AG04450 (cell line): ENCODE results near the gene LRP8. TPM values are rescaled to one million over a fixed set of nuclear protein-coding genes. Genes with fewer than 3 reads are reported as not detected.
A peak's percentile ranks its signal among the peaks of the same experiment; 100 is the strongest.

ENCODE experiments used
- CTCF ChIA-PET: fragments of 300-600, 350-600 bp; formaldehyde crosslinking; extraction: SDS; loops from one replicate; lab custom pipeline; 2022; ENCODE audit warnings: antibody characterized with exemption, inconsistent platforms; lab: Charles Lee
- POLR2A ChIA-PET: fragments of 350-600 bp; formaldehyde crosslinking; extraction: SDS; loops from one replicate; lab custom pipeline; 2021; ENCODE audit warnings: antibody characterized with exemption, inconsistent platforms; lab: Yijun Ruan, JAX
- DNase-seq: peaks from one replicate; pipeline ENCODE4 v3.0.0-alpha.2; 2011; ENCODE audit warnings: low read depth, low spot score
- H3K27ac ChIP-seq: one replicate; pipeline ENCODE4 v1.5.1; 2012; ENCODE audit warnings: low read depth, low read length, control low read depth
- H3K27me3 ChIP-seq: one replicate; pipeline ENCODE4 v1.6.0; 2012; ENCODE audit warnings: low read length; ENCODE audit not compliant: control insufficient read depth, insufficient read depth
- H3K4me3 ChIP-seq: 2 replicates; pipeline ENCODE4 v1.5.1; 2011; ENCODE audit warnings: mild to moderate bottlenecking, low read depth, low read length, control low read depth
- H3K9me3 ChIP-seq: 2 replicates; pipeline ENCODE4 v1.5.1; 2012; ENCODE audit warnings: low read length; ENCODE audit not compliant: control insufficient read depth, insufficient read depth
- polyA plus RNA-seq: library from polyadenylated mRNA; depleted of rRNA; stranded (reverse); fragments of >200 nt; gene quantifications from 2 replicates; pipeline ENCODE4 v1.2.3, GENCODE V29; 2011
- TF ChIP-seq, protein P1 (sequence below): IDR thresholded peaks from 2 replicates; pipeline ENCODE4 v1.5.1; 2011; ENCODE audit warnings: low read depth, low read length, control low read depth, inconsistent platforms

The LRP8 gene
- polyA plus RNA-seq, 1 experiment = 5.0 TPM

DNA sequence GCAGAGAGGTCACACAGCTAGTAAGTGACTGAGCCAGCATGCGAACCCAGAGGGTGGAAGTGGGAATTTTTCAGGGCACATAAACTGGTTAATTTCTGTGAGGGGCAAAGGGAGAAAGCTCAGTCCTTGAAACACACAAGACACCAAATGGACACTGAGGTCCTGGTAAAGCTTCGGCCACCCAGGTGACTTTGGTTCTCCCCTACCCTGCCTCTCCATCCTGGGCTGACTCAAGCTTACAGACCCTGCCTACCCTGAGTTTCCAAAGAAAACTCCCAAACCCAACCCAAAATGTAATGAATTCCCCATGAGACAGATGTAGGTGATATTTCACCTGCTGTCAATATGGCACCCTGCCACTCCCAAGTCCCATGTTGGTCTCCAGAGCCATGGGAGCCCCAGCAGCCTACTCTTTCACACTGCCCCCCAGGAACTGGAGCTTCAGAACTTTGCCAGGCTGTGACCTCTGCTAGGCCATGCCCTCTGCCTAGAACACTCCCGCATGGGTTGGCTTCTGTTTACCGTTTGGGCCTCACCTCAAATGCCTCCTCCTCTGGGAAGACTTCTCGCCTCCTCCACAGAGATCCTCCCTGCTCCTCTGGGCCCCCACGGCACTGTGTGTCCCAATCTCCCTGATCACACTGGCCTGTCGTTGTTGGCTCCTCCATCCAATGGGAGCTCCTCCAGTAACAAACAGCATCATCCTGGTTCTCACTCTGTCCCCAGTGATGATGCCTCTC is 3.7 kb upstream of the LRP8 start:
- Histone ChIP-seq H3K27me3 (peaks cover 11% of the 10 kb centered on the region), H3K4me3 (no peak overlapping the region), H3K27ac (no peak overlapping the region), H3K9me3 (no peaks in the 10 kb centered on the region; the same call in 1 of the 2 replicates)
- TF ChIP-seq, protein P1, sequence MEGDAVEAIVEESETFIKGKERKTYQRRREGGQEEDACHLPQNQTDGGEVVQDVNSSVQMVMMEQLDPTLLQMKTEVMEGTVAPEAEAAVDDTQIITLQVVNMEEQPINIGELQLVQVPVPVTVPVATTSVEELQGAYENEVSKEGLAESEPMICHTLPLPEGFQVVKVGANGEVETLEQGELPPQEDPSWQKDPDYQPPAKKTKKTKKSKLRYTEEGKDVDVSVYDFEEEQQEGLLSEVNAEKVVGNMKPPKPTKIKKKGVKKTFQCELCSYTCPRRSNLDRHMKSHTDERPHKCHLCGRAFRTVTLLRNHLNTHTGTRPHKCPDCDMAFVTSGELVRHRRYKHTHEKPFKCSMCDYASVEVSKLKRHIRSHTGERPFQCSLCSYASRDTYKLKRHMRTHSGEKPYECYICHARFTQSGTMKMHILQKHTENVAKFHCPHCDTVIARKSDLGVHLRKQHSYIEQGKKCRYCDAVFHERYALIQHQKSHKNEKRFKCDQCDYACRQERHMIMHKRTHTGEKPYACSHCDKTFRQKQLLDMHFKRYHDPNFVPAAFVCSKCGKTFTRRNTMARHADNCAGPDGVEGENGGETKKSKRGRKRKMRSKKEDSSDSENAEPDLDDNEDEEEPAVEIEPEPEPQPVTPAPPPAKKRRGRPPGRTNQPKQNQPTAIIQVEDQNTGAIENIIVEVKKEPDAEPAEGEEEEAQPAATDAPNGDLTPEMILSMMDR = no peak
- no peak for DNase-seq
- CTCF ChIA-PET = no interaction called here
- POLR2A ChIA-PET = interaction anchor here (0.6 kb wide), 1 partner anchor 40 kb away, joined by 9 read pairs; no protein-coding TSS in a partner anchor

DNA sequence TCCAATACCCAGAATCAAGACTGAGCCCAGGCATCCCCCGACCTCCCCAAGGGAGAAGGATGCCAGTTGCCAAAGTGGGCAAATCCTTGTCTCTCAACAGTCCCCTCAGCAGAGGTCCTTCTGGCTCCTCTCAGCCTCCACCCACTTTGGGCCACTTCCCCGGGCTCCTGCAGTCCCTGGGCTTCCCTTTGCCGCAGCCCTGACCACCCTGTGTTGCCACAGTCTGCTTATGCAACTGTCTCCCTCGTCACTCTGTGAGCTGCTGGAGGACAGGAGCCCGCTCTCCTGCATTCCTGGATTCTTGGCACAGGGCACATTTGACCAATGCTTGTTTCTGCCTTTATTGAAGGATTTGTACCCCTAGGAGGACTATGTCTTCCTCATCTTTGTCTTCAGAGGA is 2.9 kb upstream of the LRP8 start:
- Histone ChIP-seq H3K9me3 (no peaks in the 10 kb centered on the region; the same call in 1 of the 2 replicates), H3K27me3 (peaks cover 11% of the 10 kb centered on the region), H3K4me3 (no peak overlapping the region), H3K27ac (no peak overlapping the region)
- POLR2A ChIA-PET = no interaction called here
- TF ChIP-seq, protein P1 = no peak
- CTCF ChIA-PET = no interaction called here
- no peak for DNase-seq

DNA sequence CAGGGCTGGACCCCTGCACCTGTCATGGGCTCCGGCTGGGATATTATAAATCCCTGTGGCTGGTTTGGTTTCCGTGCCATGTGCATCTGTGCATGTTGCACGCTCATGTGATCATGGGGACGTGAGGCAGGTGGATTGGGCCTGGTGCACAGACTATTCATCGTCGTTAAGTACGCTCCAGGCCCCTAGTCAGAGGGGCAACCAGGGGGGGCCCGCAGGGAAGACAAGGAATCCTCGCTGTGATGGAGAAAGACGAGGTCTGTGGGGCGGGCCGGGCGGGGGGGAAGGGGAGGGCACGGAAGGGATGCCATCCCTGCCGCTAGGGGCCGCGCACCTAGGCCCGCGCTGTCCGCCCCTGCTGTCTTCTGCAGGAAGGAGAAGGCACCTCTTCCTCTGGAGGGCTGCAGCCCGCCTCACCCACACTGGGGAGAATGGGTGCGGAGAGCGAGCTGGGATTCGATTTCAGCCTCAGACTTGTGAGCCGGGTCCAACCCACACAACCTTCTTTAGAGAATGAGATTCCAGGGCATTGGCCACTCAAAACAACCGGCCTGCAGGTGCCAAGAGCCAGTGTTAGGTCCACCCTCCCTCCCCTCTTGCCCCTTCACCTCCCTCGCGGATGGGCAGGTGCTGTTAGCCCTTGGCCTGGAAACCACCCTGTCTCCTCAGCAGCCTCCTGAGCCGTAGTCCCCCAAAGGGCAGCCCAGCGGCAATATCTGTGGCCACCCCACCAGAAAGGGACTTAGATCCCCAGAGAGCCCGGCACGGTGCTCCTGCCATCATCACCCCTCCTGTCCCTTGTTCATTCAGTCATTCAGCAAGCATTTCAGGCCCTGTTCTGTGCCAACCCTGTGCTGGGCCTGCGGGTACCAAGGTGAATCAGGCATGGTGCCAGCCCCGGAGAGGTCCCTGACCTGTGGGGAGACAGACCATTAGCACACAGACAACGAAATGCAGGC is 950 bp upstream of the LRP8 start:
- Histone ChIP-seq H3K9me3 (no peaks in the 10 kb centered on the region; the same call in 1 of the 2 replicates), H3K27ac (no peak overlapping the region), H3K4me3 (peak overlapping the region; percentile 61), H3K27me3 (peaks cover 6% of the 10 kb centered on the region)
- ChIA-PET CTCF (no interaction called here), POLR2A (no interaction called here)
- TF ChIP-seq, protein P1 = no peak; the same call in 1 of the 2 replicates
- no peak for DNase-seq

DNA sequence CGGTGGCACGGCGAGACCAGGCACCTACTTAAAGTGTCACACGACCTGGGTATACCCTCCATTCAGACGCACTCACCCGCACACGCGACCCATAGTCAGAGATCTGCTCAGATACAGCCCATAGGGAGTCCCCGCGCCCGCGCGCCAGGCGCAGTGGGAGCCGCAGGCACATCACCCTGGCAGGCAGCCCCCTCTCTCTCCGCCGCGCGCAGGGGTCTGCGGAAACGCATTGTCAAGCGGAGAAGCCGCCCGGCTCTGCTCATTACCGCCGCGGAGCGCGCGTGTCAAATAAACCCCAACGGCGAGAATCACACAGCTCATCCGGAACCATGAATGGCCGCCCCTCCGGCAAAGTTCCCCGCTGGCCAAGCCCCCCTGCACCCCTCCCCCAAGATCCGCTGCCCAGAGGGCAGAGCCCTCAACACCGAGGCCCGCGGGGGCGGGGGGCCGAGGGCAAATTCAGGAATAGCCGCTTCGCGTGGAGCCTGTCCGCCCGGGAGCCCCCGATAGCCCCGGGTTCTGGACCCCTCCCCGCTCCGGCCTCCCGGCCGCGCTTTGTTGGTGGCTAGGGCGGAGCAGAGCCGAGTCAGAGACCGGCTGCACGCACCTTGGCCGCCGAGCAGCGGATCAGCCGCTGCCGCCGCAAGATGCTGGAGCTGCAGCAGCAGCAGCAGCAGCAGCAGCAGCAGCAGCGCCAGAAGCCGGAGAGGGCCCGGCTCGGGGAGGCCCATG is 522 bp downstream of the LRP8 start:
- POLR2A ChIA-PET = no interaction called here
- TF ChIP-seq, protein P1 = no peak
- Histone ChIP-seq H3K27ac (no peak overlapping the region), H3K27me3 (no peaks in the 10 kb centered on the region), H3K9me3 (no peaks in the 10 kb centered on the region; the same call in 1 of the 2 replicates), H3K4me3 (peak overlapping the region; percentile 71)
- CTCF ChIA-PET = no interaction called here
- no peak for DNase-seq
